GM21786 (cell line): Measurements from ENCODE around the gene PLOD2.

Experiments
- ATAC-seq: cut with Tn5 transposase; IDR thresholded peaks from one replicate; pipeline ENCODE4 v1.9.1; 2021; ENCODE audit not compliant: unreplicated experiment

PLOD2 gene

GRCh38 chr3:146101538-146101937 lies 59.4 kb downstream of the PLOD2 start:
- ATAC-seq, result no peak

- no peak for ATAC-seq
Observed at GRCh38 chr3:146100825-146101444, 60.0 kb downstream of the PLOD2 start.

GRCh38 chr3:146100180-146100579 lies 60.8 kb downstream of the PLOD2 start:
- no peak for ATAC-seq

DNA sequence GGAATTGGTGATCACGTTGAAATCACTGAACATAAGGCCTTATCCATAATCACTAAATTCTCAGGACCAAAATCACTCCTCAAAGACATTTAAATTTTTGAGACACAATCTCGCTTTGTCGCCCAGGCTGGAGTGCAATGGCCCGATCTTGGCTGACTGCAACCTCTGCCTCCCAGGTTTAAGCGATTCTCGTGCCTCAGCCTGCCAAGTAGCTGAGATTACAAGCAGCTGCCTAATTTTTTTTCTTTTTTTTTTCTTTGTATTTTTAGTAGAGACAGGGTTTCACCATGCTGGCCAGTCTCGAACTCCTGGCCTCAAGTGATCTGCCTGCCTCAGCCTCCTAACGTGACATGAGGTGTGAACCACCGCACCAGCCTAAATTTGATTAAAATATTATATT lies 61.7 kb downstream of the PLOD2 start:
- ATAC-seq, result no peak

GRCh38 chr3:146093896-146094295 lies 67.1 kb downstream of the PLOD2 start:
- no peak for ATAC-seq

DNA sequence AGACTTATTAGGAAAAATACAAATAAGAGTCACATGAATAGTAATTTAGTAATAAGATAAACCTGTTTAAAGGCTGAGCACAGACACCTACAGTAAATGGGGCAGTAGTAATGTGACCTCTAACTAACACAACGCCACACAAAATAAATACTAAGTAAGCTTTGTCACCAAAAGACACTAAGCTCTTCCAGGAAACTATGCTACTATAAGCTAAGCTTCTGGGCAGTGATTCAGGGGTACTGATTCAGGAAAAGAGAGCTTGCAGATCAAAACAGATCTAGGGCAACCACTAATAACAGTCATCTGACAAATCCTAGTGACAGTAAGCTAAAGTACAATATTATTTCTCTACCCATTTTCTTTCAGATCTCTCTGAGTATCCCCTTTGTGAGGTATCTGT lies 68.8 kb downstream of the PLOD2 start:
- no peak for ATAC-seq

DNA sequence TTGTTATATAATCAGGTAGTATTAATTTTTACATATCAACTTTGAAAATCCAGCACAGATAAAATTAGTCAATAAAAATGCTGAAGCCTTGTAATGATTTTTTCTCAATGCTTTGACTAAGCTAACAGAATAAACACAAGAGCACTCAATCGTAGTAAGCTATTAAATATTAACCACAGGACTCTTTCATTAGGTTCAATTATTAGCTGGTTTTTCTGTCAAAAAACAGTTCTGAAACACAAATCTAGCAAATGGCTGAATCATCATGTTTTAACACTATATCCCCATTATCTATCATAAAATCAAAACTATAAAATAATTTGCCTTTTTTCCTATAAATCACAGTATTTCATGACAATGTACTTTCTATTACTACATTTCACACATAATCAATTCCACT lies 69.6 kb downstream of the PLOD2 start:
- peak; percentile 72 for ATAC-seq

GRCh38 chr3:146090521-146090920 lies 70.5 kb downstream of the PLOD2 start:
- ATAC-seq, result no peak

GRCh38 chr3:146088840-146089239 lies 72.1 kb downstream of the PLOD2 start:
- no peak for ATAC-seq

GRCh38 chr3:146087116-146087515 lies 73.9 kb downstream of the PLOD2 start:
- ATAC-seq, result no peak

DNA sequence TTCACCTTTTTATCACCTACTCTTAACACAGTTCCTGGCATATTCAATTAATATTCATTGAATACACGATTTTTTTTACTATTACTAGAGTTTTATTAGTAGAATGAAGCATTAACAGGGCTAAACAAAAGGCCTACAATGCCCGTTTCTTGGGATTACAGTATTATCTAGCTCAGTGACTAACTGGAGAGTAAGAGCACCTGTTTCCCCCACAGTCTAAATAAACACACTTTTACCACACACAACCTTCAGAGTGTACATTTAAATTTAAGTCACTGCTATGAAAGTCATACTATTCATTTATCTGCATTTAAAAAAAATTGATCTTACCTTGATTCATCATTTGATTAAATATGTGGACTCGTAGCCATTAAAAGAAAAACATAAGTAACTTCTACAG lies 74.8 kb downstream of the PLOD2 start:
- ATAC-seq, result no peak

DNA sequence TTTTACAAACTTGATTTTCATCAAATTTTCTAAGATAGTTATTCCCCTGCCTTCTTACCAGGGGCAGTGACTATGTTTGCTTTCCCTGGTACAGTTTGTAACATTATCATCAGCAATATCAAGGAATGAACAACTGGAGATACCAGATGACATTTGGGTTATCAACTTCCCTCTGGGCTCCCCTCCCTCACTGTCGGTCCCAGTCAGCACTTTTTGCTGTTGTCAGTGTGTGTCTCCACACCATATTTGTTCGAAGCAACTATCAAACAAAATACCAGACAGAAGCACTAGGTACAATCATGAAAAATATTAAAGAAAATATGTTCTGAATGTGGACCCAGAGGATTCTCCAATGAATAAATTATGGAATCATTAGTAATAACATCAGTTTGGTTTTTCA lies 75.3 kb downstream of the PLOD2 start:
- ATAC-seq, result no peak

DNA sequence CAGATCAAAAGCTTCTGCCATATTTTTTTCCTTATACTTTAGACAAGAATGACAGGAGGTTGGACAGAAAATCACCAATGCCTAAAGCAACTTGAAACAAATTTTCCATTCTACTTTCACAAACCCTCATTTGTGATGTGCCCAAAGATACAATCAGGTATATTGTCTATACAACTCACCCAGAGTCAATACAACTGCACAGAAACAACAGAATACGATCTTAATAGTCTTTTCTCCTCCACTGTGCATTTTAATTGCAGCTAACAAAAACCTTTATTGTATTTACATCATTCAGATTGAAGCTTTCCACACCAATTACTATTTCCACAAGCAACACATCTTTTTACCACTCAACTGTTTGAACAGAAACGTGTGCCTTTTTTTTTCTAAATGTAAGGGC lies 80.4 kb downstream of the PLOD2 start:
- ATAC-seq, result no peak

DNA sequence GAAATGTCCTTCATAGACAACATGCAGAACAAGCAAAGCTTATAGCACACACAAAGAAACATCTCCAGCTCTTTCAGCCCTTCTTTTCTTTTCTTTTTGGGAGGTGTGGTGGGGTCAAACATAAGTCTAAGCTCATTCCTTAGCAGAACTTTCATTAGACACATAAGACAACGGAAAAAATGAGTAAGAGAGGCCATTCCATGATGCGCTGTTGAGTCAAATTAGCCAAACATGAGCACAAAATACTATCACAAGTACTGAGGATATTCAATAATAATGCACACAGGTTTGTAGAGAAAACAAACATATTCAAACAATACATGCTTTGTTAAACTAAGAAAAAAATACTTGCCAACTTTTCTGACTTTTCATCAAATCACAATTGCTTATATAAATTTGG lies 83.0 kb downstream of the PLOD2 start:
- ATAC-seq, result no peak

DNA sequence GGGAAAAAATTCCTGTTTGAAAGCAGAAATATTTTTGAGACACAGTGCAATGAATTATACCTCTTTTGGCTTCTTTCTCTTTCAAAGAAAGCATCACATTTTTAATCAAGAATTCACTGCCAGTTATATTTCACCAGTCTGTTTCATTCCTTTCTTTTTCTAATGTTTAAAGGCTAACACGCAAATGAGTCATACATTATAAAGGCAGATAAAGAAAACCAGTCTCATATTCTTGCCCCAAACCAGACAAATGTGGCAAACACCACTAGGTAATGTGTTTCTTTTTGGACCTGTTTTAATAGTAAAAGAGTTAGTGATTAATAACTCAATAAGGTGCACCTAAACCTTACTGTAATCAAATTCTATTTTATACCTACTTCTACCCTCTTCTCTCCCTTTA lies 83.8 kb downstream of the PLOD2 start:
- ATAC-seq, result no peak

DNA sequence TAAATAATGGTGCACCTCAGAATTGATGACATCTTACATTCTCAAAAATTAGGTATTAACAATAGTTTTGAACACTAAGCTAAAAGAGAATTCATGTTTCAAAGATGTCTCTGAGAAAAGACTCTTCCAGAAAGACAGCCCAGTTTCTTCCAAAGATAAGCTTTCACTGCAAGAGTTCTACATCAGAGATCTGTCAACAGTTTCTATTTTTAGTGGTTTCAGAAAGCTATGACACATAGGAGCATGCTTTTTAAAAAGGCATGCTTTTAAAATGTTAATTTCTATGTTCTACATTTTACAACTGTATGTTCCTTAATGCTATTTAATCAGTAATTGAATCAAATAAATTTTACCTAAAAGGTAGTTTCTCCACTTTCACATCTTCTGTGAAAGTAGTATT lies 88.2 kb downstream of the PLOD2 start:
- no peak for ATAC-seq

- no peak for ATAC-seq
Observed at GRCh38 chr3:146072061-146072460, 88.9 kb downstream of the PLOD2 start.

GRCh38 chr3:146071632-146072031 lies 89.4 kb downstream of the PLOD2 start:
- ATAC-seq, result no peak

GRCh38 chr3:146067048-146067447 lies 93.9 kb downstream of the PLOD2 start:
- ATAC-seq, result no peak

DNA sequence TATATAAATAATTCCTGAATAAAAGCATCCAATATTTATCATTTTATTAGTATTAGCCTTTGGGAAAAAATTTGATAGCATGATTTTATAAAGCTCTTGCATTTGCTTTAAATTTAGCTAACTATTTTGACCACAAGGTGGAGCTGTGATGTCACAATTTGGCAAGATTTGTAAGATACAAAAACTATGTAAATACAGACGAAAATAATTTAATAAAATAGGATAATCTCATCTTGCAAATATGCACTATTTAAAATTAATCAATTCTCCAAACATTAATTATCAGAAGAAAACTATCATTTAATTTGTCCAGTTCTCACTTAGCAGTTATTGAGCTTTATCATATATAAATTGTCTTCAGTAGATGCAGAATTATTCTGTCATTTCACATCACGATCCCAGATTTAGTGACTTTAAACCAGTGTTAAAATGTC lies 95.4 kb downstream of the PLOD2 start:
- no peak for ATAC-seq

DNA sequence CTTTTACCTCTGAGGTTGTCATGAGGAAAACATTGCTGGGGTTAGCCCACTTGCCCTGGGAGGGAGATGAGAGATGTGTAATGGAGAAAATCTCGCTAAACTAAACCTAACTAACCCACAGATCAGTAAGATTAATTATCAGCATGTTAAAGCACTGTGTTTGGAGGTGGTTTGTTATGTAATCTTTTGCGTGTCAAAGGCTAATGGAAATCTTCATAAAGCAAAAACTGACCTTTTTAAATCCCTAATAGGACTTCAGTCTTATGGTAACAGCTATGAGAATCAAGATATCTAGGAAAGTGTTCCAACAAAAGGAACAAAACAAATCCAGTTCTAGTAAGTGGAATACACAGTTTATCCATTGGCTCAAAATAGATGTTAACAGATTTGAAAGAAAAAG lies 102.7 kb downstream of the PLOD2 start:
- ATAC-seq, result no peak

DNA sequence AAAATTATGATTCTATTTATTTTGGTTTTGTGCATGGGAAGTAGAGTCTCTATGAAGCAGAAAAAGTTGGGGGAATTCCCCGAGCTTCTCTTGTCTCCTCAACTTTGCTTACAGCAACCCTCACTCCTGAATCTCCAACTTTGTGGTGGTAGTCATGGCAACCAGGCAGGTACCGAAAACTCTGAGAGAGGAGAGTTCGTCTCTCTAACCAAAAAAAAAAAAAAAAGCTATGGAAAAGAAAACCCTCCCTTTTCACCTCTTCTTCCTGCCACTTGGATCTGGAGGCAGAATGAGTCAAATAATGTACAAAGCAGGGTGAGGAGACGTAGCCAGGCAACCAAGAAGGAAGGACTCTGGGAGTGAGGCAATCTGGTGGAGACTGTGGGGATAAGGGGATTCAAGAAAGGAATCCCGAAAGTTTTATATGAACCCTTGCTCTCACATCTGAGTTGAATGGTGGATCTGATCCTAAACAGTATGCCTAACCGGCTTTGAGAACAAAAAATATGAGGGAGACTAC lies 108.1 kb downstream of the PLOD2 start:
- ATAC-seq, result no peak

GRCh38 chr3:146052056-146052790 lies 108.8 kb downstream of the PLOD2 start:
- no peak for ATAC-seq
